ENCODE results near the gene MSH5.
A peak's percentile ranks its signal among the peaks of the same experiment; 100 is the strongest.

Gene MSH5

DNA sequence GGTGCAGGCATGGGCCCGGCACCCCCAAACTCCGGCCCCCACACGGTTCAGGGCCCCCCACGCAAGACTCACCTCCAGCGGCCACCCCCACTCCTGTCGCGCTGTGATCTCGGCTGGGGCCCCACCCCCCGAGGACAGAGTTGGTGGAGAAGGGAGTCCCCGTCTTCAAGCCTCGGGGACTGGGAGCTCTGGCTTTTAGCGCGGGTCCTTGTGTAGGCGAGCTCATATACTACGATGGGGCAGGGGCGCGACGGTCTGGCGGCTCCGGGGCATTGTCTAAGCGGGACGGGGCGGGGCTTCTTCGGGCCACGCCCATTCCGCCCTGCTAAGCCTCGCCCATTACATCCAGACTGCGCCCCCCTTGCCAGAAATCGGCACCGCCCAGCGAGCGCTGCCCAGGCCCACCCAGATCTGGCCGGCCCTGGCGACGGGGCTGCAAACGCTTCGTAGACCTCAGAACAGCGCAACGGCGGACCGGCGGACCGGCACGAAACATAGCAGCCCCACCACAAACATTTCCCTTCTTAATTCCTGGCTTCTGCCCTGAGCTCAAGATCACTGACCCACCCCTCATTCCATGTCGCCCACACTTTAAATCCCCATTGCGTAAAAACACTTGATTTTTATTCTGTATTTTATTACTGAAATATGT, 9.7 kb upstream of the MSH5 start:
- peak; percentile 34 to 57 for DNase-seq

DNA sequence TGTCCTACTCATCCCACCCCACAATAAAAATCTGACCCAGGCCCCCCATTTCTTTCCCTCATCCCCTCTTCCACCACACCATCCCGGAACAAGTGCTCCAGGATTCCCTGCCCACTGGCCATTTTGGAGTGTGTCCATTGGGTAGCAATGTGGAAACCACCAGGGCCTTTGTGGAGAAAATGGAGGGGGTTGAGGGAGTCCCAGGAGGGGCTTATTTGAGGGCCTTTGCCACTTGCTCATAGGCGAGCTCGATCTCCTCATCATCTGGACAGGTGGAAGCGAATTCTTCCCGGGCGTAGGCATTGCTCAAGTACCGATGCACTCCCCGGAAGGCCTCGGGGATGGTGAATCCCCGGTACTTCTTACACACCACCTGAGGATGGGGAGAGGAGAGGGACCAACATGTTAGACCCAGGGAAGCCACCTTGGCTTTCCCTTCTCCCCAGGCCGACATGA, 9.1 kb upstream of the MSH5 start:
- no peak for DNase-seq

DNA sequence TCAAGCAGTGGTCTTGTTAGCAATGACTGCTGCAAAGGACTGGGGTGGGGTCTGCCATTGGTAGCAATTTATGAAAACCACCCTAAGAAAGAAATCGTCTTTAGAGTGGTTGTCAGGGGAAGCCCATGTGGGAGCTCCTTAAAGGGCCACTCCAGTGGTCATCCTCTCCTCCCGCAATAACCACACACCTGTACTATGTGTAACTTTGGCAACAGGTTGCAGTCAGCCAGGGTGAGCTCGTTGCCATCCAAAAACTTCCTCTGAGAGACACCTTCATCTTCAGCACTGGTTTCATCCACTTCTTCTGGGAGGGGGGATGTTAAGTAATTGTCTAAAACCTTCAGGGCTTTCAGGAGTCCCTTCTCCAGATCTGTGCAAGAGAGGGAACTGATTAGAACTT, 7.8 kb upstream of the MSH5 start:
- no peak for DNase-seq

DNA sequence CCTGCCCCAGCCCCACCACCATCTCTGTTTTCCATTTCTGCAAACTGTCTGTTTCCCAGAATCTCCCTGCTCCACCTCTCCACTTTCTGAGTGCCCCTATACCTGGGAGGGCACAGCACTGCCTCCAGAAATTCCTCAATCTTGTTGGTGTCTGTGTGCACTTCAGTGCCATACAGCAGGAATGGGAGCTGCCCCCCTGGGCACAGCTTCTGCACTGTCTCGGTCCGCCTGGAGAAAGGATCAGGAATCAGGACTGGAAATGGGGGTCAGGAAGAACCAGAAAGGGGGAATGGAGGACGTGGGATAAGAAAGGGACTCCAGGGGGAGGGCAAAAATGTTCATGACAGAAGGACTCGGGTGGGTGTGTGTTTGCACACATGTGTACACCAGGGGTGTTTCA, 6.1 kb upstream of the MSH5 start:
- no peak for DNase-seq

DNA sequence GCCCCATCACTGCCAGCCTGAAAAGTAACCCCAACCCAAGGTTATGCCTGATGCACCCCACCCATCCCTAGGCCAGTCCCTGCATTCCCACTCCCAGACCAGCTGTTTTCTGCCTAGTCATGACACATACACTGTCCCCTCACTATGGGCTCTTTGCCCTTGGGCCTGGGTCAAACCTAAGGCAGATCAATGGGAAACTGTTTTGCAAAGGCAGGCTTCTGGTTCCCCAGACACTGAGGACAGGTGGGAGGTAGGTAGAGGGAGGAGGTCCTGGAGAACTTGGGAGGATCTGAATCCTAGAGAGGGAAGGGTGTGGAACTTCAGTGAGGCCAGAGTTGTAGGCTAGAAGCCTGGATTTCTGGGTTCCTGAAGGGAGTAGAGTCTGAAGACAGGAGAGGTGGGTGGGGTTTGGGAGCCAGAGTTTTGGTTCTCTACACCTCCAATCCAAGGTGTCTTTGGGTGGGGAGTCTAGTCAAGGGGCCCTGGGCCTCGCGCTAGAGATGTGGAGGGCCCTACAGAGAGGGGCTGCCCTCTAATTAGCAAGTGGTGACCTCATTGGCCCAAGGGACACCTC, 5.5 kb upstream of the MSH5 start:
- DNase-seq, result no peak

DNA sequence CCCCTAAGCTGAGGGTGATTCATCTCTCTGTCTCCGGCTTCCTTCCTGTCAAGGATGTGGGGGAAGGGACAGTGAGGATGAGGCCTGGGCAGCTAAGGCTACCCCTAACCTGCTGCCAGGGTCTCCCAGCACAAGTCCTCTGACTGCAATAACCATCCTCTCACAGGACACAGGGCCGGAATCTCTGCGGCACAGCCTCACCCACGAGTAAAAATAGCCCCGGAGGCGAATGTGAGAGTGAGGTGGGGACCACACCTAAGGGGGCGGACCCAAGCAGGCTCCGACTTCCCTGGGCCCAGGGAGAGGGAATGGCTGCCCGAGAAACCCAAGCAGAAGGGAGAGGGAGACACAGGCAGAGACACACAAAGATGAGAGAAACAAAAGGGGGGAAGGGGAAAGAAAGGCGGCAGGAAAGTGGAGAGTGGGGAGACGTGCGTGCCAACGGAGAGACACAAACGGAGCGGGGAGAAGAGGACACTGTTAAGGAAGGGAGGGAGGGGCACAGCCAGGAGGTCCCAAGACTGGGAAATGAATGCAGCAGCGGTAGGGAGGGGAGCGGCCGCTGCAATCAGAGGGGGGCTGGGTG, 4.9 kb upstream of the MSH5 start:
- DNase-seq, result peak; percentile 74 to 81

DNA sequence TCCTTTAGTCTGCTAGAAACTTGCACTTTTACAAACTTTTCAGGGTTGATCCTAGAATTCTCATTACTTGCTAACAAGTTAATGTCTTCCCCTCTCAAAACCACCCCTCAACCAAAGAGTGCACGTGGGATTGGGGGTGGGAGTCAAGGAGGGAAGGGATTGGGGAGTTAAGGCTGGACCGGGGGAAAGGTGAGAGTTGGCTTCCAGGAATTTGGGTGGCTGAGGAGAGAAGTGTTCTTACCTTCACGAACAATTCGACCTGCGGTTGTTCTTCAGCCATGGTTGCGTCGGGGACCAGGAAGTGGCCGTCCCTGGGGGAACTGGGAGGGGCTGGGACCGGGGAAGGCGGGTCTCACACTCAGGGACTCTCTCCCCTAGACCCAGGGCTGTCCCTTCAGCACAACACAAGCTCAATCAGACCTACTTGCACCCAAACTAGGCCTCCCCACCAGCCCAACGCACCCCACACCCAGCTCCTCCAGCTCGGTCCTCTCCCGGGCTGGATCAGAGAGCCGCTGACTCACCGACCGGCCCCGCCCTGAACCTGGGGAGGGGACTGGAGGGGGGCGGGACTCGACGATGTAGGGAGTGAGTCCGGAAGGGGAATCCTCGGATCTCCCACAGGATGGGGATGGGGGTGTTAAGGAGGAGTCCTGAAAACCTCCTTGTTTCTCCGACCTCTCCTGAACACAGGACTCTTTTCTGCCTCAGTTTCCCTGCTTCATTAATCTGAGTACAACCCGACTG, 3.6 kb upstream of the MSH5 start, which contains the start of gene CLIC1:
Gene CLIC1 (minus strand): TSS at position 510 of the 747 bp plus-strand sequence. CDS start 230 bp downstream, at position 280.
- DNase-seq, result peak; percentile 89 to 92

DNA sequence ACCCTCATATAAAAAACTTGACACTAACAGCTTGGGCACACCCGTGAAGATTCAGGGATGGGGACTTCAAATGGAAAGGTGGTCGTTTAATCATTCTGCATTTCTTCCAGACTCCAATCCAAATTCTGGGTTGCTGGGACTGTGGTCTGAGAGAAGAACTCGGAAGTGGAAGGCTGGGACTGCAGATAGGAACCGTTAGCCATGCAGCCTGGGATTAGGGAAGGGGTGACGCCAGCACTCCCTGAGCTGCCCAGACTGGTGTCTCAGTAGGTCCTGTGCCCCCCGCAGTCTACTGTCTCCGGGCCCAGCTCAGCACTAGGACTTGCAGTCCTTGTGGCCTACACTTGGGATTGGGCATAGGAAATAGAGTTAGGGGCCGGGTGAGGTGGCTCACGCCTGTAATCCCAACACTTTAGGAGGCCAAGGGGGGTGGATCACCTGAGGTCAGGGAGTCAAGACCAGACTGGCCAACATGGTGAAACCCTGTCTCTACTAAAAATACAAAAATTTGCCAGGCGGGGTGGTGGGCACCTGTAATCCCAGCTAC, 3.0 kb upstream of the MSH5 start:
- no peak for DNase-seq

DNA sequence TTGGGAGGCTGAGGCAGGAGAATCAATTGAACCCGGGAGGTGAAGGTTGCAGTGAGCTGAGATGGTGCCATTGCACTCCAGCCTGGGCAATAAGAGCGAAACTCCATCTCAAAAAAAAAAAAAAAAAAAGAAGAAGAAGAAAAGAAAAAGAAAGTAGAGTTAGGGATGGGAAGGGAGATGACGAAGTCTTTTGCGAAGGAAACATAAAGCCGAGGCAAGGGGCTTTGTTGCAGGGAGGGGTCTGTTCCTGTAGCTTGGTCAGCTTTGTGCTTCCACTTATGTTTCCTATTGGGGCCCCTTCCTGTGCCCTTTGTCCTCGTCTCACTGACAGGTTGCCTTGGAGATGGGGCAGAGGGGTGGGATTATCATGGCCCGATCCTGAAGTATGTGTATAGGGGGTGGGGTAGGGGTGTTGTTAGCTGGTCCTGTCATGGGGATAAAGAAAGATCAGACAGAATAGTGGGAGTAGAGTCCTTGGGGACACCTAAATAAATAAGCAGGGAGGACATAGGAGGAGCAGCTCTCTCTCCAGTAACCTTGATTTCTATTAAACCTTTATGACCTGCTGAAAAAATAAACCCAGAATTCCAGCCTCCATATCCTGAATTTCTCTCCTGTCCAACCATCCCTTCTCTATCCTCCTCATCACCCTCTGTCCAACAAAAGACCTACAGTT, 2.4 kb upstream of the MSH5 start:
- peak; percentile 53 to 60 for DNase-seq

DNA sequence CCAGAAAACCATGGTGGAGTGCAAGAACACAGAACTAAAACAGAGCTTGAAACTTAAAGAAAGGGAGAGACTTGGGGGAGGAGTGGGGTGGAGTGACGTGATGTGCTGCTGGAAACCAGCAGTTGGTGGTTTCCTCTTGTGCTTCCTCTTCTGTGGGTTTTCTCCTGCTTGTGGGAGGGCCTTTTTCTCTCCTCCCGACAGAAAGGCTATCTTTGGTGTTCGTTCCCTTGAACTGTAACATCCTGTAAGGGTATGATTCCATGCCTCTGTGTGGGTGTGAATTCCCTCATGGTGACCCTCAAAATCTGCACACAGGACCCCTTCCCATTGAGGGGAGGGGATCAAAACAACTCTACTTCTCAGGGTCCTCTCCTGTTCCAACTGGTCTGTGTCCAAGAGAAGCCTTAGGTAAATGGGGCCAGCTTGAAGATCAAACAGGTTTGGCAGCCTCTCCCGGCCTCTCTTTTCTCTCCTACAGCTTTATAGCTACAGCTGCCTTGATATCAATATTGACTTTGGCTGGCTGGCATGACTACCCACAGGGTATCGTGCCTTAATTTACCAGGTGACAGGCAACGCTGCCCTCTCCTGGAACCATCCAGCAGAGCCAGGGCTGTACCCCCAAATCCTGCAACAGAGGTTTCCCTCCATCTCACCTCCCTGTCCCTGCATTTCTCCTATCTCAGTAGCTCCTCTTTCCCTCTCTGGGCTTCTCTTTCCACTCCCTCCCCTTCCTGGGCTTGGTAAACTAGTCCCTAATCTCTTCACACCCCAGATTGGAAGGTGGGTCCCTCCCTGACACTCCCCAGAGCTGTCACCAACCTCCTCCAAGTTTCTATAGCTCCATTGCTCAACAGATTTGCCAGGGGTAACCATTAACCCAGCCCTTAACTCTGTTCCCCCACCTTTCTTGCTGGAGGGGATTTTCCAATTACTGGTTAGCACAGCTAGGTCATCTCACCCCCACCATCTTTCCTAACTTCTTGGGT, 1.5 kb upstream of the MSH5 start:
- DNase-seq, result peak; percentile 98 to 99

DNA sequence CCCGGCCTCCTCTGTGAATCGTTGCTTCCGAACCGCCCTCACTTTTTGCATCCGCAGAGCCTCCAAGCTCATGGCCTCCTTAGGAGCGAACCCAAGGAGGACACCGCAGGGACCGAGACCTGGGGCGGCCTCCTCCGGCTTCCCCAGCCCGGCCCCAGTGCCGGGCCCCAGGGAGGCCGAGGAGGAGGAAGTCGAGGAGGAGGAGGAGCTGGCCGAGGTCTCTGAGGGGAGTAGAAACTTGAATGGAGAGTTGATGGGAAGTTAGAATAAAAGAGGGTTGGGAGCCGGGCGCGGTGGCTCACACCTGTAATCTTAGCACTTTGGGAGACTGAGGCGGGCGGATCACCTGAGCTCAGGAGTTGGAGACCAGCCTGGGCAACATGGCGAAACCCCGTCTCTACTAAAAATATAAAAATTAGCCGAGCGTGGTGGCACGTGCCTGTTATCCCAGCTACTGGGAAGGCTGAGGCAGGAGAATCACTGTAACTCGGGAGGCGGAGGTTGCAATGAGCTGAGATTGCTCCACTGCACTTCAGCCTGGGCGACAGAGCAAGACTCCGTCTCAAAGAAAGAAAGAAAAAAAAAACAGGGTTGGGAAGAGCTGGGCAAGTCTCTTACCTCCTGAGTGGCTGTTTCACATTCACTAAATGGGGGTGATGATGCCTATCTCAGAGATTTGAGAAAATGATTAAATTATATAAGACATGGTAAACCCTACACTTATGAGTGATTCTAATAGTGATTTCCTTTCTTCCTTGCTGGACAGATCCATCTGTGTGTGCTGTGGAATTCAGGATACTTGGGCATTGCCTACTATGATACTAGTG, 805 bp downstream of the MSH5 start:
- peak; percentile 53 to 73 for DNase-seq

DNA sequence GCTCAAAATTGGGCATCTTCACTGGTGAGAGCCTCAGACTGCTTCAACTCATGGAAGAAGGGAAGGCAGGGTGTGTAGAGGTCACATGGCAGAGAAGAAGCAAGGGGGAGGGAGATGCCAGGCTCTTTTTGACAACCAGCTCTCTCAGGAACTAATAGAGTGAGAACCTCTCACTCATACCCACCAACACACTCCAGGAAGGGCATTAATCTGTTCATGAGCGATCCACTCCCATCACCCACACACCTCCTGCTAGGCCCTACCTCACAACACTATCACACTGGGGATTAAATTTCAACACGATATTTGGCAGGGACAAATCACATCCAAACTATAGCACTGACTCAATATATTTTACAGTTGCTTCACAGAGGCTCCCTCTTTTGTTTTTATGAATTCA, 2.0 kb downstream of the MSH5 start:
- no peak for DNase-seq

DNA sequence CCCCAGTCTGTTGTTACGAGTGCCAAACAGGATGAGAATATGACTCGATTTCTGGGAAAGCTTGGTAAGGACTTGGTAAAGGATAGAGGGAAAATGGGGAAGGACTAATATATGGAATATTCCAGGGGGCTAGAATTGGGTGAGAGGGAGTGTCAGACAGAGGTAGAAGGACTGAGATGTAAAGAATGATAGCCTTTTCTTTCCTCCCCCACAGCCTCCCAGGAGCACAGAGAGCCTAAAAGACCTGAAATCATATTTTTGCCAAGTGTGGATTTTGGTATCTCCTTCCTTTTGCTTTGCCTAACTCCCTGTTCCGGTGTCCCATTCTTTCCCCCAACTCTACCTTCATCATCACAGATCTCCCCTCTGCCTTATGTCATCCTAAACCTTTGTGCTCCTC, 3.1 kb downstream of the MSH5 start:
- DNase-seq, result no peak

DNA sequence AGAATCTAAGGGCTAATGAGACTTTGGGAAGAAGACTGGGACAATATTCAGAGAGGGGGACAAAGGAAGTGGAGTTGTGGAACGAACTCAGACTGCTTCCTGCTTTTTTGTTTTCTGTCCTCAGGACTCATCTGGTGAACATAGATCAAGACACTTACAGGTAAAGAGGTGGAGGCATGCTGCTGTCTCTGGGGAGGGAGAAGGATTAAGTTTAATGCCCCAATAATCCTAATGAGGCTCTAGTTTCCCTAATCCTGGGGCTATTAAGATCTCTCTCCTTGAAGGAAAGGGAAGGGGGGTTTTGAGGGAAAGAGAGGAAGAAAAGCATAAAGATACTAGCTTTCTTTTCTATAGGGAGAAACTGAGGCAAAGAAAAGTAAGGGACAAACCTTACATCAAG, 4.6 kb downstream of the MSH5 start:
- no peak for DNase-seq

DNA sequence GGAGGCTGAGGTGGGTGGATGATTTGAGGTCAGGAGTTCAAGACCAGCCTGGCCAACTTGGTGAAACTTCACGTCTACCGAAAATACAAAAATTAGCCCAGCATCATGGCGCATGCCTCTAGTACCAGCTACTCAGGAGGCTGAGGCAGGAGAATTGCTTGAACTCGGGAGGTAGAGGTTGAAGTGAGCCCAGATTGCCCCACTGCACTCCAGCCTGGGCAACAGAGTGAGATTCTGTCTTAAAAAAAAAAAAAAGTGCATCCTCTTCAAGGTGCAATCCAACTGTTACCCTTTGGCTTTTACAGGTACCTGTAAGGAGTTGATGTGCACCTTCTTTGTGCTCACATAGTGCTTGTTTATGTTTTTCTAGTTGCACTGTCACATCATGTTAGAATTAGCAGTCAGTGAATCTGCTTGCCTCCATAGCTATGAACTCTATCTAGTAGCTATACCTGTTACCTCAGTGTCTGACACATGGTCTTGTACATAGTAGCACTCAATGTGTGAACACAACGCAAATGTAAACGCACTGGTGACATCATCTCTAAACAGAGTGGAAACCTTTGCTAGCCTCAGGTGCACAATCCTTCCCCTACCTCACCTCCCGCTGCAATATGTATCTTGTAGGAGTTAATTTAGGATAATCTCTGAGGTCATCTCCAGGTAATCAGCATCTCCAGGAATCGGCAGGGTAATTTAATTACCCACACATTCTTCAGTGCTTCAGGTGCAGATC, 9.7 kb downstream of the MSH5 start:
- no peak for DNase-seq

DNA sequence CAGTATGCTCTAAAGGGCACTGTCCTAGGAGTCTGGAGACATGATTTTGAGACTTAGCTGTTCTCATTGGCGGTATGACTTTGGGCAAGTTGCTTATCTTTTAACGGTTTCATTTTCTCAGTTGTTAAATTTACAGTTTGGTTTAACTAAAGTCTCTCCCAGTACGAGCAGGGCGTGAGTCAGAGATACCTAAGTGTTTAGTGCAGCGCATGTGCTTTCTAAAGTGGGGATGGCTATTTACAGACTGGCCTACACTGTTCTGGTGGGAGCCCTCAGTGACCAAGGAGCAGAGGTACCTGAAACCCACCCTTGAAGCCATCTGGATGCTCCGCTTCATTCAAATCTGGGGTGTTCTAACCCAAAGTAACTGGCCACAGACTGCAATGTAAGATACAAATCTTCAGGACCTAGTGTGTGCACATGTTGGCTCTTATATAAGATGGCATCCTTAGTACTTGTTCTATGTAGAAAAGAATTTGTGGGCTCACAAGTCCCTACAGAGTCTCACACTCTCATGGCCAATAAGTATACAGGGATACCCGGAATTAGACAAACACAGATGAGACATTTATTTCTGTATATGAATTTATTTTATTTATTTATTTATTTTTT, 10.7 kb downstream of the MSH5 start:
- DNase-seq, result no peak

DNA sequence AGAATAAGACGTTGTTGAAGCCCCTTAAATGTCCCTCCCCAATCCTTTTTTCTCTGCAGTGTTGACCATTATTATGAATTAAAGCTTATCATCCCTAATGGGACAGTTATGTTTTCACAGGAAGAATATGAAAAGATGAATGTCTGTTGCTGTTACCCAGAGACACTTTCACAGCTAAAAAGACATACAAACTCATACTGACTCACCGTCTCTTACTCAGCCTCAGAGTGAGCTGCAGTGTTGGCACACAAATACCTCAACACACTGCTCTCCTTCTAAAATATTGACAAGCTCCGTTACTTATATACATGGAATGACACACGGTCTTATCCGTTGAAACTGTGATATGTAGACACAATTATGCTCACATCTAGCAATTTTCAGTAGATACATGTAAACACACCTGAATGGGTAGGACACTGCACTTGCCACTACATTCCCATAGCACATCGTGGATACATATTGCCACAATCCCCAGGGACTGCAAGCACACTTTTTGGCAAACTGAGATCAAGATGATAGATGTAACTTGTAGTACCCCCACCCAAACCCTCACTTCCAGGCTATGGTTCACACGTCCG, 13.0 kb downstream of the MSH5 start:
- DNase-seq, result no peak

DNA sequence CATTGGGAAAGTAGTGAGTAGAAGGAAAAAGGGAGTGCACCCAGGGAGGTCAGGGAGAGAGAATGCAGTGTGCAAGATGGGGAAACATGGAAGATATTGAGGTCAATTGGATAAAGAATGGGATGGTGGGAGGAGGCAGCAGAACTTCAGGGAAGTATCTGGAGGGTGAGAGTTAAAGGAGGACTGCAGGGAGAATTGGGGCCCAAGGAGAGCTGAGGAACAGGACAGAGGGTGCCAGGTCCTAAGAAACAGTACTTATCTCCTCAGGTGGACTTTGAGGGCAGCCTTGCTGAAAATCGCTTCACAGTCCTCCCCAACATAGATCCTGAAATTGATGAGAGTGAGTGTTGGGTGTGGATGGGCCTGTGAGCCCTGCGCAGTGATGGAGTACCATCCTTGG, 18.5 kb downstream of the MSH5 start:
- DNase-seq, result no peak

DNA sequence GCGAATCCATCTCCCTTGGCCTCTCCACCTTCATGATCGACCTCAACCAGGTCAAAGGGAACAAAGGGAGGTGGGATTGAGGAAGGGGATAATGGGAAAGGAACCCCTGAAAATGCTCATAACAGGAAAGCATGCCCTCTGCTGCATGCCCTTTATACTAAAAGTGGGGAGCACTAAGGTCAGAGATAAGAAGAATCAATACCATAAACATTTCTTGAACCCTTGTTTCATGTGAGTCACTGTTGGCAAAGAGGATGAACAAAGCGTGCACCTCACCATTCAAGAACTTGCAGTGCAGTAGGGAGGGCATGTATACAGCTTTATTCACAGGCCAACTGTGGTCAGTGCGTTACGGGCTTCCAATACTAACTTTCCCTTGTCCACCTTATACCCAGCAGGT, 21.0 kb downstream of the MSH5 start:
- DNase-seq, result no peak

Data from AML-193 (cell line).